HG02642 (cell line): Measurements from ENCODE around the gene RAX.
"Not testable (repeated sequence)": the region's sequence is repeated elsewhere in the genome, so short reads cannot be mapped to it uniquely, and the experiment has no call there.

Experiments used
- ATAC-seq: cut with Tn5 transposase; IDR thresholded peaks from one replicate; pipeline ENCODE4 v1.9.1; 2021; ENCODE audit warnings: mild to moderate bottlenecking; ENCODE audit not compliant: unreplicated experiment, poor library complexity

RAX gene

GRCh38 chr18:59255491-59255890 is 17.8 kb downstream of the RAX start:
- not testable (repeated sequence) for ATAC-seq

GRCh38 chr18:59249199-59249774 is 24.0 kb downstream of the RAX start:
- no peak for ATAC-seq

GRCh38 chr18:59246796-59247195 is 26.5 kb downstream of the RAX start:
- ATAC-seq = no peak

GRCh38 chr18:59242906-59243305 is 30.3 kb downstream of the RAX start:
- ATAC-seq = no peak

GRCh38 chr18:59239642-59240041 is 33.6 kb downstream of the RAX start:
- no peak for ATAC-seq

GRCh38 chr18:59238385-59238784 is 34.9 kb downstream of the RAX start:
- ATAC-seq = no peak

GRCh38 chr18:59233017-59233410 is 40.2 kb downstream of the RAX start:
- ATAC-seq = no peak

GRCh38 chr18:59232309-59233016 is 40.8 kb downstream of the RAX start:
- ATAC-seq = no peak

GRCh38 chr18:59231877-59232276 is 41.4 kb downstream of the RAX start:
- ATAC-seq = no peak

- ATAC-seq = no peak
Measured at GRCh38 chr18:59231114-59231513, 42.1 kb downstream of the RAX start.

- no peak for ATAC-seq
Measured at GRCh38 chr18:59229701-59230443, 43.4 kb downstream of the RAX start.

GRCh38 chr18:59229191-59229590 is 44.1 kb downstream of the RAX start:
- ATAC-seq = no peak

GRCh38 chr18:59228351-59228750 is 44.9 kb downstream of the RAX start:
- ATAC-seq = no peak

GRCh38 chr18:59222341-59222740 is 50.9 kb downstream of the RAX start:
- no peak for ATAC-seq

- no peak for ATAC-seq
Measured at GRCh38 chr18:59220784-59221765, 52.2 kb downstream of the RAX start.

GRCh38 chr18:59220164-59220783 is 53.0 kb downstream of the RAX start:
- ATAC-seq = no peak

- no peak for ATAC-seq
Measured at GRCh38 chr18:59219672-59220163, 53.5 kb downstream of the RAX start, which contains the start of gene GRP. Gene GRP, plus strand, starts transcription at chr18:59220158. Its CDS starts 108 bp downstream, at chr18:59220266.

GRCh38 chr18:59218018-59218417 is 55.2 kb downstream of the RAX start:
- ATAC-seq = no peak
